ENCODE measurements around the gene DOCK8.

Gene DOCK8

DNA sequence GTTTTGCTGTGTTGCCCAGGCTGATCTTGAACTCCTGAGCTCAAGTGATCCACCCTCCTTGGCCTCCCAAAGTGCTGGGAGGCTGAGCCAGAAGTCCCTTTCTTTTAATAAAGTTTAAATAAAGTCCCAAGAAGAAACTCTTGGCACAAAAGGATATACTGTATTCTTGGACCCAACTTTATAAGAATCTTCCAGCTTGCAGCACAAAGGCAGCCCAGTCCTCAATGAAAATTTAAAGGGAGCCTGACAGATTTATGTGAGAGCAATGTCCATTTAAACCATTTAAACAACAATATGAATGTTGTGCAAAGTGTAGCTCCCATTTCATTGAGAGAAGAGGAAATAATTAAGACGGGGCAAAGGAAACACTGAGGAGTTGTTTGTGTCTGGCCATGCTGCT is 217.0 kb downstream of the DOCK8 start:
- DNase-seq = no peak

DNA sequence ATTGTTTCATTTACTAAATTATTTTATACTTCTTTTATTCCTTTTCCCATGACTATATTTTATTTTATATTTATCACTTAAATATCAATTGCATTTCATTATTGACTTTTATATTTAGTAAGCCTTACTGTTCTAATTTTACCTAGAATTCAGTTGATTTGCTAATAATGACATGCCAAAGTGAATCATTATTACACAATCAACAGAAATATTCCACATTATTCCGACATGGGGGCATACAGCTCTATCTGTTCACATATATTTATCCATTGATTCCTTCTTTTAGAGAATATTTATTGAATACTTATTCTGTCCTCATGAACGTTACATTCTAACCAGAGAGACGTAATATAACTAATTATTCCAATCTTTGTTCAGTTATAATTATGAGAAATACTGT is 221.8 kb downstream of the DOCK8 start:
- DNase-seq = no peak

DNA sequence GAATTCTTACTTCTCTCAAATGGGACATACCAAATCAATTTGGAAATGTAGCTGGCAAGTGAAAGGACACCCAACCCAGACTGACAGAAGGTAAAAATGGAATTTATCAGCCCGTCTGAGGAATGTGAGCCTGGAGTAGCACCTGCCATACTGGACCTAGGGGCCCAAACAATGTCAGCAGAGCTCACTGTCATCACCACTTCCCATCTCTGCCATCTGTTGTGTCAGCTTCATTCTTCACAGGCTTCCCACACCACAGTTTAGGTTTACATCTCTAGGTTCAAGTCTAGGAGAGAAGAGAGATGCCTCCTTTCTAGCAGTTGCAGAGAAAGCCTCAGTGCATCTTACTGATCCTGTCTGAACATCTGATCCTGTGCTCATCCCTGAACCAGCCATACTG is 222.4 kb downstream of the DOCK8 start:
- no peak for DNase-seq

DNA sequence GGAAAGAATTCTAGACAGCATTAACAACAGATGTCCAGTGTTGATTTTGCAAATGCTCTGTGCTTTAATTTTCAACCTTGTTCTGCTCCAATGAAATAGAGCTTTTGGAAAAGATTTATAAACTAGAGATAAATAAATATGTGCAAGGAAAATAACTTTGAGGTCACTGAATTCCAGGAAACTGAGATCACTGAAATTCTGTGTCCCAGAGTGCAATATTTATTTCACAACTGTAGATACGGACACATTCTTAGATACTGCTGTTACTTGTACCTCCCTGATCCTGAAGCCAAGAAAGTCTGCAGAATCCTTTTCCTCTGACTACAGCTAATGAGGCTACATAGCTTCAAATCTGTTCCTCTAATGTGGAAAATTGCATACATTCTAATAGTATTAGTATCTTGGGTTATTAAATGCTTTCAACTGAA is 222.9 kb downstream of the DOCK8 start:
- DNase-seq = no peak

DNA sequence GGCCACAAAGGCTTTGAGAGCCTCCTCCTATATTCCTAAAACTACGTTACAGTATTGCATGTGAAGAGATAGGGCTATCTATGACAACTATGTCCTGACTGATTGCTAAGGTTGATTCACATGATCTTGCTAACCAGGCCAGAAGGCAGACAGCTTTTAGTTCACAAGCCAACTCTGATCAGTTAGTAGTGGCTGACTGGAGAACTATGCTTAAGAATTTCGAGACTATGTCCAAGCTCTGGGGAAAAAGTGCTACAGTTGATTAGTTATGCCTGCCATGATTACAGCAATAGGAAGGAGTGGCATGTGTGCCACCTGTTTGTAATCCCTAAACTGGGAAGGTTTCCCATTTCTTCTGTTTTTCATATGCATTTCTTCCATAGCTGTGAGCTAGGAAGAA is 223.4 kb downstream of the DOCK8 start:
- DNase-seq = no peak

DNA sequence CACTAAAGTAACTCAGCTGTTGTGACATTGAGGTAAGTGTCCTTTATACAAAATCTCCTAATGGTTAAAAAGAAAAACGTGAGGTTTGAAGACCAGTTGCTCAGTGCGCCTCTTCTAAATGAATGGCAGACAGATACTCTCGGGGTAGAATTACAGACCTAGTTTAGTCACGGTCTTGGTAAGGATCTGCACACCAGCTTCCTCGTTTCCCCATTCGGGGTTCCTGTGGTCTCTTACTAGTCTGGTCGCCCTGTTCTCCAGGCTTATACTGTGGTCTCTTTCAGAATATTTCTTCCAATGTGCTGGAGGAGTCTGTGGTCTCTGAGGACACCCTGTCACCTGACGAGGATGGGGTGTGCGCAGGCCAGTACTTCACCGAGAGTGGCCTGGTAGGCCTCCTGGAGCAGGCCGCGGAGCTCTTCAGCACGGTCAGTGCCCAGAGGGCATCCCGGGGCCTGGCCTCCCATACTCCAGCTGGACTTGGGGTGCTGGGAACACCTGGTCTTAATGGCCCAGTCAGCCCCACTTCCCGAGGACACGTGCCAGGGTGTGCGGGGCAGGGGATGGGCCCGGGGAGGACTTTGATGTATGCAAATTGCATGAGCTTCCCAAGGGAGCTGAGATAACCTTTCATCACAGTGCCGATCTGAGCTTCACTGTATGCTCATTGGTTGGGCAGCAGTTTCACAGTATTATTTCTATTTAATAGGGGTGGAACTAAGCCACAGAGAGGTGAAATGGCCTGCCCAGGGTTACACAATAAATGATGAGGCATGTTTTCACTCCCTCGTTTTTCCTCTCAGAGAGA is 224.5 kb downstream of the DOCK8 start:
- no peak for DNase-seq

DNA sequence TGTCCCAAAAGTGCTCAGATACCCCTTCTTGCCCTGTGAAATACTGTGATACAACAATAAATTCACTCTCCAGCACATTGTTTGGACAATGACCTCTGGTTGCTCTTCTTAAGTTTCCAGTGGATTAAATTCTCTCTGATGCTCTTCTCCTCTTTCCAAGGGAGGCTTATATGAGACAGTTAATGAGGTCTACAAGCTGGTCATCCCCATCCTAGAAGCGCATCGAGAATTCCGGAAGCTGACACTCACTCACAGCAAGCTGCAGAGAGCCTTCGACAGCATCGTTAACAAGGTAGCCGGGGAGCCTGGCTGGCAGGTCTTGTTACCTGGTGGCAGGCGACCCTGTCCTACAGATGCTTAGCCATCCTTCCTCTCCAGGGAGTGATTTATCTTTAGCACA is 226.5 kb downstream of the DOCK8 start:
- DNase-seq = no peak

DNA sequence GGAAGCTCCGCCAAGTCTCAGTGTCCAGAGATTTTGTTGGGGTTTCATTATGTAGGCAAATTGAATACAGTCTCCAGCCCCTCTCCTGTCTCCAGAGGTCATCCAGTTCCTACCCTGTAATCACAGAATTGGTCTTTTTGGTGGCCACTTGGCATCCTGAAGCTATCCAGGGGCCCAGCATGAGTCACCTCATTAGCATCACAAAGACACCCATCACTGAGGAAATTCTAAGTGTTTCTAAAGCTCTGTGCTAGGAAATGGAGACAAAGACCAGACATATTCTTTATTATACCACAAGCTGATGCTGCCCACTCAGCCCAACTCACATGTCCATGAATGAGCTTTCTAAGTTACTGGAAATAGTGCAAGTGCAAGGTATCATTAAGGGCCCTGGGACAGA is 229.9 kb downstream of the DOCK8 start:
- DNase-seq = no peak

DNA sequence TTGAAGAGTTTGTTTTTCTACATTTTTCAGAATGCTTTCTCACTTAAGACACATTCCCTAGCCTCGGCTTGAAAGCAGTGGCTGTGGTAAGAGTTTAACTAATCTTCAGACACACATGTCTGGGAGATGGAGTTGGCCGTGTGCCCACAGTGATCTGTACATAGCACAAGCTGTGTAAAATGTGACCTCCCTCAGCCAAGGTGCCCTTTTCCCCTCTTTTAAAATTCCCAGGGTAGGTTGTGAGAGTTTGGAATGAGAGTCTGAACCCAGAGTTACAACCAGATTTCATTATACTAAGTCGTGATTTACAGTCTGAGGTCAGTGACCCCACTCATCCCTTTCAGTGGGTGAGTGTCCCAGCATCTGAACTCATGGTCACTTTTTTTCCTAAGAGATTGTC is 230.4 kb downstream of the DOCK8 start:
- no peak for DNase-seq

DNA sequence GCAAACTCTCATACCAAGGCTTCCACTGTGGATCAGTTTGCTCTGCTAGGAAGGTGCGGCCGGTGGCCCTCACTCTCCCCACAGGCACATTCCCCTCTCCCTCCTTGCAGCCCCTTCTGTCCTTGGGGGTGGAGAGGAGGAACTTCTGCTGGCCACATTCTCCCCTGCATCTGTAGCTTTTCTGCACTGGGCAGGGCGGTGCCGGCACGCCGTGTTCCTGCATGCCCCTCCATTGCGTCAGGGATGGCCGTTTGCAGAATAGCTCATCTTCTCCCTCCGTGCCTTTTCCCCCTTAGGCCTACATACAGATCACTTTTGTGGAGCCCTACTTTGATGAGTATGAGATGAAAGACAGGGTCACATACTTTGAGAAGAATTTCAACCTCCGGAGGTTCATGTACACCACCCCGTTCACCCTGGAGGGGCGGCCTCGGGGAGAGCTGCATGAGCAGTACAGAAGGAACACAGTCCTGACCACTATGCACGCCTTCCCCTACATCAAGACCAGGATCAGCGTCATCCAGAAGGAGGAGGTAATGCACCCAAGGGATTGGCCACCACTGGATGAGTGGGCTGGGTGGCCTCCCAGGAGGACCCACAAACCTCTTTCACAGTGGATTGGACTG is 231.5 kb downstream of the DOCK8 start:
- DNase-seq = no peak

DNA sequence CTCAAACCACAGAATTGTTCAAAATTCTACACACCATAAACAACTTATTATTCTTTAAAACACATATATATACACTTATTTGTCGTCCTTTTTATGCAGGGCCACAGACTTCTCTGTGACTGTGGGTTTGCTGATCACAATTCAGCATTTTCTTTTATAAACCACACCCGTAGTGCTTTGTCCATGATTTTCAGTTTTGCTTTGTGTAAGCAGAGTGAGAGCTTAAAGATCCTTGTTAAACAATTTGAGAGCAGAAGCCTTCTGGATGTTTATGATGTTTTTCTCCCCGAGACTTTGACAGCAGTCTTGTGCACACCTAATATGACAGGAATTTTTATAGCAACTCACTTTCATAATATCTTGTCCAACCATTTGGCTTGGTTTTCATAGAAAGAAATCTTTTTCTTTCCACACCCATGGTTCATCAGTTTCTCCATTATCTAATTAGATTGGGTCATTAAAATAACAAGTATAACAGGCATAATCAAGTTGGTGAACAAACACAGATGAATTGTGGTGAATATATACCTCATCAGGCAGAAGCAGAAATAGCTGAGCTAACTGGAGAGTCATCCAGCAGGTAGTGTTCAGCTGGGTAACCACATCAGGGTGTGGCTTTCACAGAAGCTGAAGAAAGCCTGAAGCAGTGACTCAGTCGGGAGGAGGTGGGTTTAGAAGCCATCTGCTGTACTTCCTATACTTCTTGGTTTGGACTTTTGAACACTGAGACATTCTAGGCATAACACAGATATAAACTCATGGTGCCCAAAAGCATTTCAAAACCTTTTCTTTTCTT is 232.8 kb downstream of the DOCK8 start:
- peak; percentile 87 for DNase-seq

DNA sequence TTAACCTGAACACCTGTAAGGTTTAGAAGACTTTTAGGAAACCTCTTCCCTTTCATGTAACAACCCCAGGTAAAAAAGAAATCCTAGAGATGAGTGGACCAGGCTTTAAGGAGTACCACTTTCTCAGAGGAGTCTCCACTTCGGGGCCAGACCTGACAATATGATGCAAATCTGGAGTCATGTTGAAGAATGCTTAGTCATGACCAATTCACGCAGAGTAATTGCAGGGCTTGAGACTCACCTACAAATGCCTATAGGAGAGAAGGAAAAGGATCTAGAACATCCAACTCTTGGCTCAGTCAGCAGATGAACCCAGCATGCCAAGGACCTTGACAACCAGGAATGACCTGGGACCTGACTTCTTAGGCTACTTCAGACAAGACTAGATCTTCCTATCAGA is 235.4 kb downstream of the DOCK8 start:
- no peak for DNase-seq

DNA sequence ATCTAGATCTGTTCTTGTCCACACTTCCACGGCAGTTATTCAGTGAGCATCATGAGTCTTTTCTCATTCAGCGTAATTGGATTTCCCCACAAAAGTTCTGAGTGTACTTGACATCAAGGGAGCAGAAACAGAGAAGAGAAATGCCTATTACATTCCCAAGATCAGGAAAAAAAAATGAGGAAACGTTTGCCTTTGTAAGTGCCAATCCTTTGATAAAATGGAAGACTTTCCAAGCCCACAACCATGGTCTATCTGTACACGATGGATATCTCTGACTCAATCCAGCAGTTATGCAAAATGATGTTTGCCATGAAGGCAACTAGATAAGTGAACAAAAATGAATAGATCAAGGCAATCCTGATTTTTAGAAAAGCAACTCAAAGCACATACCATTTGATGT is 235.9 kb downstream of the DOCK8 start:
- no peak for DNase-seq

DNA sequence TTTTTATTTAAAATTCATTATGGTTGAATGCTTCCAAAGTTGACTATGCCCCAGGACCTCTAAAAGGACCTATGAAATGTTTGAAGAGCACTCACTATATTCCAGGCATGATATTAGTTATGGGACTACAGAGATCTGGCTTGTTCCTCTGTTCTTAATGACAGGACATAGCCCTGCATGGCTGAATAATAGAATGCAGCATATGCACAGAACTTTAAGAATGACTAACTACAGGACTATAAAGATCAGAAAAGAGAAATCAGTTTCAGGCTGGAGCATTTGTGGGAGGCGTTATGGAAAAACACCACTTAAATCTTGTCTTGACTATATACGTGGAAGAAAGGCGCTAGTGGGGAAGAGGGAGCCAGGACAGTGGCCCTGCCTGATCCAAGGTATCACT is 239.2 kb downstream of the DOCK8 start:
- no peak for DNase-seq

DNA sequence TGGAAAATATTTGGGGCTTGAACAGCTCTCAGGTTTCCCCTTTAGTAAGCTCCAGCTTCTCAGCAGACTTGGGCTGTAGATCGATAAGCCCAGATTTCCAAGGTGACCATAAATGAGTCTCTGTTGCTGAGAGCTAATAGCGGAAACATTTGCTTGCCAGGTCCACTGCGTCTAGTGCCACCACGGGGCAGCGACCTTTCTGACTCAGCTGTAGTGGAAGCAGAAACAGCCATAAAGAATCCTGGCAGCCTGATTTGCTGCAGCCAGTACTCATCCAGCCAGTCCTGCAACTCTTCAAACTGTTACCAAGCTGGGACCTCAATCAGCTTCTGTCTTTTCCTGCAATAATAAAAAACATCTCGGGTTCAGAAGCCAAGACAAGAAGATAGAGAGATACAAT is 241.7 kb downstream of the DOCK8 start:
- no peak for DNase-seq

DNA sequence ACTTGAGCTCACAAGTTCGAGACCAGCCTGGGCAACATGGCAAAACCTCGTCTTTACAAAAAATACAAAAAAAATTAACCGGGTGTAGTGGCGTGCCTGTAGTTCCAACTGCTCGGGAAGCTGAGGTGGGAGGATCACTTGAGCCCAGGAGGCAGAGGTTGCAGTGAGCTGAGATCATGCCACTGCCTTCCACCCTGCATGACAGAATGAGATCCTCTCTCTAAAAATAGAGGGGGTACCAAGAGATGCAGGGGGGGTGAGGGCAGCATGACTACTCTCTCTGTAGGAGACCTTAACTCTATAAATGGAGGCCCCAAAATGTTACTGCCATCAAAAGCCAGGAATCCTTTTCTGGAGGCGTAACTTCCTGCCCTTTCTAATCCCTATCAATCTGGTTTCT is 243.9 kb downstream of the DOCK8 start:
- DNase-seq = no peak

DNA sequence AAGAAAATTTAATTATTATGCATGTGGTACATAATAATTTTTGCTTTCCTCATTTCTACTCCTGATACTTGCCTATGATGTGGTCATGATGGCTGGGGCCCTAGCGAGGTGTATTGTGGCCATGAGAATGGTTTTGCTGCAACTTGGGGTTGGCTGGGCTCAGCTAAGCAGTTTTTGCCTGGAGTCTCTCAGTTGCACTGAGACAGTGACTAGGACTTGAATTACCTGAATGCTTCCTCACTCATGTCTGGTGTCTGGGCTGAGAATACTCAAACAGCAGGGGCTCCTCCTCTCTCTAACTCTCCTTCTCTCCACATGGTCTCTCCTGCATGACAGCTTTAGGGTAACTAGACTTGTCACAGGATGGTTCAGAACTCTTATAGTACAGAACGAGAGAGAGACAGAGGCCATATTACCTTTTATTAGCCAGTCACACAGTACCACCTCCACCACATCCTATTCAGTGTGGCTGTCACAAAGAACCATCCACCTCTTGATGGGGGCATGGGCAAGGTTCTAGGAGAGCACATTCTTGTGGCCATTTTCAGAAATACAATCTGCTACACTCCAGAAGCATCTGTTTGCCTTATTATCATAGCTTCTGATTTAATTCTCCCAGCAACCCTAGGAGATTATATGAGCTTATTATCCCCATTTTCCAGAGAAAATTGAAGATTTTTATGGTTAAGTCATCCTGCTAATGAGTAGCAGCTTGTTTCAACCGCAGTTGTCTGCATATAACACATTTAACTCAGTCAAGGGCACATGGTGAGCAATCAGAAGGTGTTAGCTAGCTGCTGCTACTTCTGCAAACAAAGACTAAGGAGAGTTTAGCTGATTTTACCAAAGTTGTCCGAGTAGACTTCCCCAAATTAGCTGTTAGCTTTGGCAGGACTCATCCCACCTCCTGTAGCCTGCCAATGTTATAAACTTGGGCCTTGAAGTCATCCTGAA is 245.1 kb downstream of the DOCK8 start:
- peak; percentile 11 for DNase-seq

DNA sequence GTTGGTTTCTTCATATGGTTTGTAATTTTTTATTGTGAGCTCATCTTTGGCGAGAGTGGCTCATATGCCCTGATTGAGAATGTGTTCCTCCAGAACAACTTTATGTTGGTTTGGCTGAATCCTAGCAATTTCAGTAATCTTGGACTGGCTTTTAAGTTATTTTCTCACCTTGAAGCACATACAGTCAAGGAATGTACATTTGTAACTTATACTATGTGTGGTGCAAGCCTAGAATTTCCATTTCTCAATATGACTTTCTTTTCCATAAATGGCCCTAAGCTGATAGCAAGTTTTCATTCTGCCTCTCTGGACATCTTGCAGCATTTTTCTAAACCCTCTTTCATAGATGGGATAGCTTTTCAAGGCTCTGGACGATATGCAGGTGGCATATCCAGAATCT is 247.5 kb downstream of the DOCK8 start:
- DNase-seq = no peak

DNA sequence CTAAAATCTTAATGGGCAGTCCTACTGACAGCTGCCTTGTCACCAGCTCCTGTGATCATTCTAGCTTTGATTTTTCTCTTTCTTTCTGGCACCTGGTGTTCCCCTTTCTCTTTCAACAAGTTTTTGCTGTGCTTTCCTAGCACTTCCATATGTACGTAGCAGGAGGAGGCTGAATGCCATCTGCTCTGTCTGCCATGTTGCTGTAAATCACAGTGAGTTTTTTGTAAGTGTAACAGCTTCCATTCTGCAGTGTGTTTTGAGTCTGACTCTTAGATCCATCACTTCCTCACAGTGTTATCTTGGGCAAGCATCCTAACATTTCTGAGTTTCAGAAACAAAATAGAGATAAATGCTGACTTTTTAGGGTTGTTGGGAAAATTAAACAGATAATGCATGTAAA is 247.9 kb downstream of the DOCK8 start:
- DNase-seq = no peak

DNA sequence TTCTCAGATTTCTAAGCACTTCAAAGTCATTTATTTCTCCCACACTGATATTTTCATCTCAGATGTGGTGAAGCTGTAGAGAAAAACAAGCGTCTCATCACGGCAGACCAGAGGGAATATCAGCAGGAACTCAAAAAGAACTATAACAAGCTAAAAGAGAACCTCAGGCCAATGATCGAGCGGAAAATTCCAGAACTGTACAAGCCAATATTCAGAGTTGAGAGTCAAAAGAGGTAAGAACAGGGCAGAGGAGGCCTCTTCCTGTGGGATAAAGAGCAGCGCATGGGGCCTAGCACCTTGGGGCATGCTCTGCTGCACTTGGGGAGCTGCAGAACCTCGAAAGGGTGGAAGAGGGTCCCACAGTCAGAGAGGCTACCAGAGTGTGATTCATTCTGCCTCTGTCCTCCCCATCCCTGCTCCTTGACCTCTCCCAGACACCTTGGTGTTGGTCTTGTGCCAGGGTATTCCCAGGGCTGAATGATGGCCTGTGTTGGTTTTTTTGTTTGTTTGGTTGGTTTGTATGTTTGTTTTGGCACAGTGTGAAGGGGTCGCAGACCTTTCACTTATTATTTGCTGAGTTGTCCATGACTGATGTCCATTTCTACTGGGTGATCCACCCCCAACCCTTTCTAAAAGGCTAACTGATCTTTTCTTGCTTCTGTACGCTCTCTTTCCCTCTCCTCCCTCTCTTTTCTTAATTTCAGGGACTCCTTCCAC is 248.9 kb downstream of the DOCK8 start:
- no peak for DNase-seq

DNA sequence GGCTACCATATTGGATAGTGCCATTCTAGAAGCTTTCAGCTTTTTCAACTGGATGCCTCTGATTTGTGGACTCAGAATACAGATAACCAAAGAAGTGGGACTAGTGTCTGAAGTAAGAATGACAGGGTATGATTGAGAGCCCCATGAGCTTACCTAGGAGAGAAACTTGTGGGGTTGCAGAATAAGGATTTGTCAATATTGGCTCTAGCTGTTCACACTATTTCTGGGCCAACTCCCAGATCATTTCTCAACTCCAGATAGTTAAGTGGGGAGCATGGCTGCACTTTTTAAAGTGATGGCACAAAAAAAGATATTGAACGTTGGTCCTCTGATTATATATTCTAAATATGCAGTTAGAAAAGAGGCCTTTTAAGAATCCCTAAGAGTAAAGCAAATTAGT is 252.1 kb downstream of the DOCK8 start:
- DNase-seq = no peak

DNA sequence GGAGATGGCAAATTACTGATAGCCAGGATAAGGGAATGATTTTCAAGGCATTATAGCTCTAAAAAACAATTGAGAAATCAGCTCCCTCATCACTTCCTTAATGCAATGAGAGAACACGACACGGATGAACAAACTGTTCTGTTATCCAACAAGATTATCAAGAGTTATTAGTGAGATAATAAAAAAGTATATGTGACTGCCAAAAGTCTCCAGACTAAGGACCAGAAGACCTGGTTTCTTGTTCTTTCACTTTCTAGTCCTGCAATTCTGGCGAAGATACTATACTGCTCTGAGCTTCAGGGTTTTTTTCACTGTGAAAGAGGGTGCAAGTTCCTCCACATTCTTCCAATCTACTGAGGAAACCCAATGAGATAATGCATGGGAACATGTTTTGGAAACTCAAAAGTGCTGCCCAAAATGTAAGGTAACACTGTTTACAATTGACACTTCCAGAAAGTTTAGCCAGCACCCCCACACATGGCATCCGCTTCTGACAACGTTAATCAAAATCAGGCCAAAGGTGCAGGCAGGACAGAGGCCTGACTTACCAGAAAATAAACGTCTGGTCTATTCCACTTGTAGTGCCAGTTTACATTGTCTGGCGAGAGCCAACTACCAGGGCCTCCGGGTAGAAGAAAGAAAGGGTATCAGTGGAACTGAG is 254.2 kb downstream of the DOCK8 start:
- DNase-seq = peak; percentile 9

All from activated CD4-positive, alpha-beta T cell treated with anti-CD3 and anti-CD28 coated beads, Interleukin-10, Interleukin-2, amounts not matched to agents 100 ng/mL and 50 ng/mL, durations not matched to agents 16 hours and 8 hours (primary cell).